ENCODE results near the gene CAMK2N1.

Gene CAMK2N1

GRCh38 chr1:20485527-20486456 lies at the start of gene CAMK2N1:
CAMK2N1 (minus strand) TSS chr1:20486210; CDS start chr1:20485379, 831 bp downstream.
- TF ChIP-seq CTCF (conservative IDR thresholded peaks at IDR 0.05): no peak; the same call in 1 of the 2 replicates
- H3K27ac ChIP-seq: peak within 1 kb of the TSS; percentile 98

GRCh38 chr1:20534659-20535417 lies 48.8 kb upstream of the CAMK2N1 start:
- H3K27ac ChIP-seq: no peak overlapping the region
- TF ChIP-seq CTCF (conservative IDR thresholded peaks at IDR 0.05): no peak

- H3K27ac ChIP-seq: no peak overlapping the region
- TF ChIP-seq CTCF (conservative IDR thresholded peaks at IDR 0.05): no peak
Measured at GRCh38 chr1:20533635-20534034, 47.6 kb upstream of the CAMK2N1 start.

DNA sequence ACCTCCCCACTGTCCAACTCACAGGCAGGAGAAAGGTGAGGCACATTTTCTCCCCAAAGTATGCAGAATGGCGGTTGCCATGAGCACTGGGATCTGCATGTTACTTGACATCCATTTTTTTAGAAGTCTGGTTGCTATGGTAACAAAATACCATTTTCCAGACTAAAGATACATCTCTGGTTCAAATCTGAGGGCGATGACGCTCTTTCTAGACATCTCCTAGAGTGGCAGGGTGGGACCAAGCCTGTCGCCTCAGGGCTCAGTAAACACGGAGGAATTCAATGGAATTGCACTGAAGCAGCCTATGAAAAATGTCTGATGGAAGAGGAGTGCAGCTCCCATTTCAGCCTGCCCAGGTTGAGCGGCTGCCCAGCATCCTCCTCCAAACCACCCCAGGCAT lies 44.9 kb upstream of the CAMK2N1 start:
- no peak overlapping the region for H3K27ac ChIP-seq

GRCh38 chr1:20530306-20530705 lies 44.3 kb upstream of the CAMK2N1 start:
- H3K27ac ChIP-seq: no peak overlapping the region
- no peak for TF ChIP-seq CTCF (conservative IDR thresholded peaks at IDR 0.05)

More for the DNA sequence above, 44.9 kb upstream of the CAMK2N1 start:
- no peak for TF ChIP-seq CTCF (conservative IDR thresholded peaks at IDR 0.05)

DNA sequence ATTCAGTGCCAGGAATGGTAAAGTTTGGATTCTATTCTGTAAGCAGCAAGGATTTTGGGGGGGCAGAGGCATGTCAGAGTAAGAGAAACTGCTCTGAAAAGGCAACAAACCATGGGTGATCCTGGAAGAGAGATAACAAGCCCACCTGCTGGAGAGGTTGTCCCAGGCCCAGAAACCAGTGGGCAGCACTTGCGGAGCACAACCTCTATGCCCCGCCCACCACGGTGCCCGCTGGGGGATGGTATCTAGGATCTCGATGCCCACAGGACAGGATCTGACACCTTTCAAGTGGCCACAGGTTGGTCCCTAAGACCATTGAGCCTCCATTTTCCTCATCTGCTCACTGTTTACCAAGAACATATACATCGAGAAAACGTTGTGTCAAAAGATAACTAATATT lies 42.2 kb upstream of the CAMK2N1 start:
- no peak for TF ChIP-seq CTCF (conservative IDR thresholded peaks at IDR 0.05)

DNA sequence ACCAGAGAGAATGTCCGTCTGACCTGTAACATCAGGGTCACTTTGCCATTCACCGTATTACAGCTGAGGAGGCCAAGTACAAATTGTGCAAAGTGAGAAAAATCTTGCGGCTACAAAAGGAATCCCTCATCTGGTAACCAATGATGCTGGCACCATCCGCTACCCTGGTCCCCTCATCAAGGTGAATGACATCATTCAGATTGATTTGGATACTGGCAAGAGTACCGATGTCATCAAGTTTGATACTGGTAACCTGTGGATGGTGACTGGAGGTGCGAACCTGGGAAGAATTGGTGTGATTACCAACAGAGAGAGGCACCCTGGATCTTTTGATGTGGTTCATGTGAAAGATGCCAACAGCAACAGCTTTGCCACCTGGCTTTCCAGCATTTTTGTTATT lies 40.3 kb upstream of the CAMK2N1 start:
- no peak for TF ChIP-seq CTCF (conservative IDR thresholded peaks at IDR 0.05)
- no peak overlapping the region for H3K27ac ChIP-seq

More for the DNA sequence above, 42.2 kb upstream of the CAMK2N1 start:
- H3K27ac ChIP-seq: no peak overlapping the region

Measured in VCaP (cell line).